GM19193 (cell line): ENCODE results near the gene MYPN.

Experiments
- POLR2A ChIP-seq: IDR thresholded peaks from 4 replicates; pipeline ENCODE4 v1.6.1; 2011; ENCODE audit not compliant: insufficient read depth, insufficient read length; ENCODE audit errors: extremely low read depth

The MYPN gene

DNA sequence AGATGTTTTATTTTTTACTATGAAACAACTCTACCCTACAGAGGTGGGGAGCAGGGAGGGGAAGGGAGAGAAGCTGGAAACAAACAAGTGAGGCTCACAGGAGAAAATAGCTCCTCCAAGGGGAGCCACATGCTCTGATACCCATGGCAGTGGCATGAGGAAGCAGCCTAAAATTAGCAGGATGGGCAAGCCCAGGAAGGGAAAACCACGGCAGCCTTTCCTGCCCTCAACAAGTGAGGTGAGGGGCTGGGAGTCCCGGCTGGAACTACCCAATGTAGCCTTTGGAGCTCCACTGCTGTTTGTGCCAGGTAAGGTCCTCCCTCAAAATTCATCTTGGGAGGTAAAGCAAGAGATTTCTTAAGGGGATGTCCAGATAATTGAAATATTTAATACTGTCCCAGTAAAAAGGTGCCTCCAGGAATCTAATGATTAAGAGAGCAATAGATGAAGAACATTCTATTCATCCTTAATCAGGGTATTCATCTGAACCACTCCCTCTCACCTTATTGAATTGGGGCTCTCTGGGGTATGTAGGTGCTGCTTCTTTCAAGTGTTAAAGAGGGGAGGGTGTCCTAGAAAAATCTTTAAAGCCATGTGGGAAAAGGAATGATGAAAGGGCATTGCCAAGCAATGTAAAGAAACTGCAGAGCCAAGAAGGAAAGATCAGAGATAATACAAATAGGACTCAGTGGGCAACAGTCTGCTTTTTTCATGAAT, 21.4 kb upstream of the MYPN start:
- TF ChIP-seq POLR2A = no peak

DNA sequence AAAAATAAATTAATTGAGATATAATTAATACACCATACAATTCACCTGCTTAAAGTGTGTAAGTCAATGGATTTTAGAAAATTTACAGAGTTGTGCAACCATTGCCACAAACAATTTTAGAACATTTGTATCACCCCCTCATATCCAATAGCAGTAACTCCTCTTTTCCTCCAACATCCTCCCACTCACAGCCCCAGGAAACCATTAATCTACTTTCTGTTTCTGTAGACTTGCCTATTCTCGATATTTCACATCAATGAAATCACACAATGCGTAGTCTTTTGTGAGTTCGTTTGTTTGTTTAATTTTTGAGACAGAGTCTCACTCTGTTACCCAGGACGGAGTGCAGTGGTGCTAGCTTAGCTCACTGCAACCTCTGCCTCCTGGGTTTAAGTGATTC, 20.5 kb upstream of the MYPN start:
- TF ChIP-seq POLR2A = no peak

DNA sequence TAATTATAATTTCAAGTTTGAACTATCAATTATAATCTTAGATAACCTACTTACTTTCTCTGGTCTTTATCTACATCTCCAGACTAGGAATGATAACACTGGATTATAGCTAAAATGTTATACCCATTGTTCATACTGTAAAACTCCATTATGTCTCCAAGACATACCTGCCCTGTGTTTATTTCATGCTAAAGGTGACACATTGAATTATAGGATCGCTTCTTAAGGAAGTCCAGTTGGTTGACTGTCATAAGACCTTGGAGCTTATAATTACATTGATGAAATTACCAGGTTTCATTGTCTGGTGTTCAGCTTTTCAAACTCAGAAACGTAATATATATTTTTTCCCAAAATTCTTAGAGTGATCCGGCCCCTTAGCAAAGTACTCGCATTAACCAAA, 18.7 kb upstream of the MYPN start:
- TF ChIP-seq POLR2A = no peak

DNA sequence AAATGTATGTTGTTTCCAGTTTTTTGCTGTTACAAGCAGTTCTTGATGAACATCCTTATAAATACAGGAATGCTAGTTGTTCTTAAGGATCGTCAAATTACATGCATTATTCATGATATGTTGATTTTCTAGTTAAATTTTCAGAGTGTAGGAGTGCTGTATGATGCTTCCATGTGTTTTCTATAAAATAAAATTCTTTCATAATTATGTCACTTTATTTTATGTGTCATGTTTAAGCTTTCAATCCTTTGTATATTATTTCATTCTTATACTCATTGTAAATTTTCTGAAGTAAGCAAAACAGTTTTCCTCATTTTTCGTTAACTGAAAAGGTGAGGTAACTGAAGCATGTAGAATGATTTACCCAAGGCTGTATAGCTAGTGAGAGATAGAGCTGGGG, 16.8 kb upstream of the MYPN start:
- TF ChIP-seq POLR2A = no peak

DNA sequence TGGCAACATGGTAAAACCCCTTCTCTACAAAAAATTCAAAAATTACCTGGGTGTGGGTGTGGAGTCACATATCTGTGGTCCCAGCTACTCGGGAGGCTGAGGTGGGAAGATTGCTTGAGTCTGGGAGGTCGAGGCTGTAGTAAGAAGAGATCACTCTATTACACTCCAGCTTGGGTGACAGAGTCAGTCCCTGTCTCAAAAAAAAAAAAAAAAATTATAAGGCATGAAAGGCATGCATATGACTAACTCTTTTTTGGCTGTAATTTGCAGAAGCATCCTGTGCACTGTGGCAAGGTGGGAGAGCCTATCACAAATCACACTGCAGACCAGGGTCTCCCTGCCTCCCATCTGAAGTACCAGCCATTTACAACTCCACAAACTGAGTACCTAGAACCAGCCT, 14.1 kb upstream of the MYPN start:
- TF ChIP-seq POLR2A = no peak

DNA sequence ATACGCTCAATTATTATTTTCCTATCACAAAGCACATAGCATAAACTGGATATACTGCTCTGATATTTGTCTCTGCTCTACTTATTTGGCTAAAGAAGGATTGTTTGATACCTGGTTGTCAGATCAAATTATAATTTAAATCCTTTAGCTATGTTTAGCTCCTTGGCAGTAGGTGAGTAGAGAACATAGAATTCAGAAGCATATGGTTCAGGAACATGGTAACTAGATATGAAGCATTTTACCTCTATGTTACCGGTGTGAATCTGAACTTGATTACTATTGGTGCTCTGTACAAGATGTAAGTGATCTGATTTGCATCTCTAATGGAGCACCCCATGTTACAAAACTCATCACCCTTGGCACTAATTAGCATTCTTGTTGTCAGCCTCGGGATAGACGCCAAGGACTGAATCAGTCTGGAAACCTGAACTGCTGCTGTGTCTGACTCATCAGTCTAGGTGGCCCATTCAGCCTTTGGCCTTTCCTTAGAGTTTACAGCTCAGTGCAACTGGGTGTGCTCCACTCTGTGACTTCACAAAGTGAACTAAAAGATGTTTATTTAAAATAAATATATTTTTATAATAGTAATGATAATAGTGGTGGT, 12.3 kb upstream of the MYPN start:
- TF ChIP-seq POLR2A = no peak

DNA sequence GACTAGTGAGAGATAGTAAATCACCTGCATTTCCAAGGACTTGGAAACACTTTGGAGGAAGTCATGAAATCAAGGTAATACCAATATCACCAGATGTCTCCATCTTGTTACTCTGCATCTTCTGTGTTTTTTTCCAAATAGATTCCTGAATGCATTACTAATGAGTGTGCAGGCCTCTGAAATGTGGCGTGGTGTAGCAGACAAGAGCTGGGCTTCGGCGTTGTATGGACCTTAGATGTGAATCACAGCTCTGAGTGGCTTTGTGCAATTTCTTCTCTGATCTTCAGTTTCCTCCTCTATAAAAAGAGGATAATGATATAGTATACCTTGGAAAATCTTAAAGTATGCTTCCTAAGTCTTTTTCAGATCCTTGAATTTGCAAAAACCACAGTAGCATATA, 9.6 kb upstream of the MYPN start:
- TF ChIP-seq POLR2A = no peak

DNA sequence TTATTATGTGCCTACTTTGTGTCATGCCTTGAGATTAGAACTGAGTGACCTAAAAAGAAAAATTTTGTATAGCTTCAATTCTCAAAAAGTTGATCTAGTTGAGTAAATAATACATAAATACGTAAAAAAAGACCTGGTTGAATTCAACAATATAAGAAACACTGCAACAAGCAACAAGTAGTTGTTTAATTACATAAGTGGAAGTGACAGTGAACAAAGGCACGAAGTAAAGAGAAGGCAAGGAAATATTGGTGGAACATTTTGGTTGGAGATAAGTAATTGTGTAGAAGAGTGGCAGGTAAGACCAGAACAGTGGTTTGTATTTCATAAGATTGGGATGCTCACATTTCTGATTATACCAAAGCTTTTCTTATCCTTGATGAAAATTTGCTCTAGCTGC, 8.2 kb upstream of the MYPN start:
- TF ChIP-seq POLR2A = no peak

DNA sequence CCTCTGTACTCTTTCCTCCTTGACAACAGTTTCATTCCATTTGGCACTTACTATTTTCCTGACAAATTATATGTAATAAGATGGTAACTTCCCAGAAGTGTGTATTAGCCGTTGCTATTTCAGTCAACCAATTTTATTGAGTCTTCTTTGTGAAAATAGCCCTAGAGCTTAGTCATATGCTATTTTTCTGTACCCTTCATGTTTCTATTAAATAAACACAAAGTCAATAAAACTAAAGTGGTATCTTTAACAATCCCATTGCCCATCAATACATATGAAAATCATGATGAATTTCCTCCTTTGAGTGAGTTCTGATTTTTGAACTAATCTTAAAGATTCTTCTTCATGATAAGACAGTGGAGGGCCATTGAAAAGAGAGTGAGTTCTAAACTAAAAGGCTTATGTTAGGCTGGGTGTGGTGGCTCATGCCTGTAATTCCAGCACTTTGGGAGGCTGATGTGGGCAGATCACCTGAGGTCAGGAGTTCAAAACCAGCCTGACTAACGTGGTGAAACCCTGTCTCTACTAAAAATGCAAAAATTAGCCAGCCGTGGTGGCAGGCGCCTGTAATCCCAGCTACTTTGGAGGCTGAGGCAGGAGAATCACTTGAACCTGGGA, 5.9 kb upstream of the MYPN start:
- no peak for TF ChIP-seq POLR2A

DNA sequence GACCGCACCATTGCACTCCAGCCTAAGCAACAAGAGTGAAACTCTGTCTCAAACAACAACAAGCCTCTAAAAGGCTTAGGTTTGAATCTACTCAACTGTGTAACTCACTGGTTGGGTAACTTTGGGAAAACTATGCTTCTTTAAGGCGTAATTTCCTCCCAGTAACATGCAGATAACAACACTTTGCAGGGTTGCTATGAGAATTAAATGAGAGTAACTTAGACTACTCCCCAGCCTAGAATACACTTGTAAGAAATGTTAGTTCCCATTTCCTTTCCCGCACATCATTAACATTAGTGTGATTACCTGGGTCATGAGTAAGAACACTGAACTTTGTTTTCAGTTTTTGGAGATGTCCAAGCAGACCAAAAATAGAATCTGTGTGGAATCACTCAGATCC, 5.4 kb upstream of the MYPN start:
- no peak for TF ChIP-seq POLR2A

DNA sequence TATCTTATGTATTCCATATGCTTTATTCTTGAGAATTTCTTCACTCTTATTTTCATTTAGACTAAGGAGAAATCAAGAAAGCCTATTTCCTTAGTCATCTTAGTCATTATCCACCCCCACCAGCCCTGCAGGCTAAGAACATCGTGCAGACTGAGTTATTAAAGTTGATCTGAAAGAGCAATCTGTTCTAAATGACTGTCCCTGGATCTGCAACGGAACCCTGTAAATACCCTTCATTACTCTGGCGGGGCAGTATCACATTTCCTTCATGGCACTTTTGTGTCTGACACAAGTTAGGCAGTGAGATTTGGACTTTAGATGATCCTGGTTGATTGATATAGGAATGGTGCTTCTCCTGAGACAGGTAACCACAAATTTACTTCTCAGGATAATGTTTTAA, 3.5 kb upstream of the MYPN start:
- no peak for TF ChIP-seq POLR2A

DNA sequence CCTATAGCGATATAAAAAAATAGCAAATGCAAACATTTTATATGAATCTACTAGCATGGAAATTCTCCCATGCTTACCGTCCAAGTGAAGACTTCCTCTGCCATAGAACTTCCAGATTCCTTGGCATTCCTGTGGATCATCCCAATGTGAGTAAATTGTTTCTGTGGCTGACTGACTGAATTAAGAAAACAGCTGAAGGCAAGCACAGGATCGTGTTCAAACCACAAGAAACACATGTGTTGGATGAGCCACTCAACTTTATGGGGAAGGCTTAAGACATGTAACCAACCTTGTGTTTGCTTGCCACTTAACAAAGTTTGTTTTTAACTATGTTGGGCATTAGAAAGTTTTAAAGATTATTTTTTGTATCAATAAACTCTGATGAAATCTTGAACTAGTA, 2.6 kb upstream of the MYPN start:
- no peak for TF ChIP-seq POLR2A

DNA sequence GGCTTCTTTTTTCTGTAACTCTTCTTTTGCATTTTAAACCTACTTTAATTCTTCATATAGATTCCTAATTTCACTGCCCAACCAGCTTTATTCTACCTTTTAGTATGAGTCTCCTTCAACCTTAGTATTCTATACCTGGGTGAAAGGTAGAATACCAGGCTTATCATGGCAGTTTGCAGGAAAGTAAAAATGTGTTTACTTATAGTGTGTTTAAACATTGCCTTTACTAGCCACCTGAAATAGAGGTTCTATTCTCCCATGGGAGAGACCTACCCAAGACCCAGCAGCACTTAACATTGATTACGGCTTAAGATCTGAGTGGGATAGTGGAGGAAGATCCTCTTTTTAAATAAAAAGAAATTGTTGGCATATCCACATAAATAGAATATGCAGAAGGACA, 1.6 kb upstream of the MYPN start:
- no peak for TF ChIP-seq POLR2A

DNA sequence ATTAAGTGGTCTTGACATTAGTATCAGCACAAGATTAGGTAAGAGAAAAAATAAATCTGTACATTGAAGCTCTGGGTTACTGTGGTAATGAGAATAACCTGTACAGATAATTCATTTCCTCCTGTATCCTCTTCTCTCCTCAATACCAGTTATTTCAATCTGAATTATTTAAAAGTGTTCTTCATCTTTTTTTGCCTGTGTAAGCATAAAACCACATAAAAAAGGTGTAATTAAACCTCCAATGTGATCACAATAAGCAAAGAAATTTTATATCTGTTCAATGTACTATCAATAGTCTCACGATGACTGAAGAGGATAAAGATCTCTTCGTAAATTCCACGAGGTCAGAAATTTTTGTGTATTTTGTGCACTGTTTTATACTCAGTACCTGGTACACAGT, 1.2 kb upstream of the MYPN start:
- TF ChIP-seq POLR2A = no peak

DNA sequence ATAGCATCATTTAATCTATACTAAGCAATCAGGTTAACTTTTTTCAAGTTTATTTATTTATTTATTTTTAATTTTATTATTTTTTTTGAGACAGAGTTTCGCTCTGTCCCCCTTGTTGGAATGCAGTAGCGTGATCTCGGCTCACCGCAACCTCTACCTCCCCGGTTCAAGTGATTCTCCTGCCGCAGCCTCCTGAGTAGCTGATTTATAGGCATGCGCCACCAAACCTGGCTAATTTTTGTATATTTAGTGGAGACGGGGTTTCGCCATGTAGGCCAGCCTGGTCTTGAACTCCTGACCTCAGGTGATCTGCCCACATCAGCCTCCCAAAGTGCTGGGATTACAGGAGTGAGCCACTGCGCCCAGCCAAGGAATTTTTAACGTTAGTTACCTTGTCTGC, 635 bp upstream of the MYPN start:
- no peak for TF ChIP-seq POLR2A

DNA sequence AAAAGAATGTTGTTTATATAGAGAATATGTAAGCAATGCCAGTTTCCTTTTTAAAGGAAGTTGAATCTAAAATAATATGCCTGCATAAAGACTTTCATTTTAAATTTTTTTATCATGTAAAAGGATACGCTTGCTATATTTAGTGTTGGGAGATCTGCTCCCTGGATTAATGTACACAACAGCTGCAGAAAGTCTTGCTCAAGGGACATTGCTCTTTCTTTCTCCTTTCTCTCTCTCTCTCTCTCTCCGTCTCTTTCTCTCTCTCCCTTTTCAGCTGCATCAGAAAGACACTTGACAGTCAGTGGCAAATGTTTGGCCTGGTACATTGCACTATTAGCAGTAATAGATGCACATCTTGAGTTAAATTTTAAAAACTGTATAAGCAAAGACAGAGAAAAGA, 739 bp downstream of the MYPN start:
- no peak for TF ChIP-seq POLR2A

DNA sequence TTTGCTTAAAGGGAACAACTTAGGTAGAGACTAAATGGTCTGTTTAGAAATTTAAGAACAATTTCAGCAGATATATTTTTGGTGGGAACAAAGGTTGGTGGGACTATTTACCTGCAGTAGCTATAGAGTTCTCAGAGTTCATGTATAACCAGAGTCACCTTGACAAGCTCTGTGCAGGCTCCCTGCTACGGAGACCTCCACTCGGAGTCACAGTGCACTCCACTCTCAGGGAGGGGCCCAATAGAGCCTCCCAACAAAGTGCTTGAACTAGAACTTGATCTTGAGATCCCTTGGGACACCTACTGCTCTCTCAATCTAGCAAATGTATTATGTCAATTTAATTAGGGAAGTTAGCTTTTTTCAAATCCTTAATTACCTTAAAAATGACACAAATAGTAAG, 2.3 kb downstream of the MYPN start:
- TF ChIP-seq POLR2A = no peak

DNA sequence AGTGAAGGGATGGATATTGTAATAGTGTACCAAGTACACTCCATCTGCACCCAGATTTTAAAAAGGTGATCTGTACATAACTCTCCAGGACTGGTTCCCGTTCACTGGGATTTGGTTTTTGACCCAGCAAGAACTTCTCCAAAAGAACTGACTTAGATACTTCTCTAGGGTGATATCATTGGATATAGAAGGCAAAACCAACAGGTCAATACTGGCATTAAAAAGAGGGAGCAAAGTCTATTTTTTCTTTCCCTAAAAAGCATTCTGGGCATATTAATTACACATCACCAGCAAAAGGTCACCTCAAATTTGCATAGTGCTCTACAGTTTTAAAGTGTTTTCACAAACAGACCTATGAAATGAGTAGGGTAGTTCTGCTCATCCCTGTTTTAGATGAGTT, 3.5 kb downstream of the MYPN start:
- no peak for TF ChIP-seq POLR2A

DNA sequence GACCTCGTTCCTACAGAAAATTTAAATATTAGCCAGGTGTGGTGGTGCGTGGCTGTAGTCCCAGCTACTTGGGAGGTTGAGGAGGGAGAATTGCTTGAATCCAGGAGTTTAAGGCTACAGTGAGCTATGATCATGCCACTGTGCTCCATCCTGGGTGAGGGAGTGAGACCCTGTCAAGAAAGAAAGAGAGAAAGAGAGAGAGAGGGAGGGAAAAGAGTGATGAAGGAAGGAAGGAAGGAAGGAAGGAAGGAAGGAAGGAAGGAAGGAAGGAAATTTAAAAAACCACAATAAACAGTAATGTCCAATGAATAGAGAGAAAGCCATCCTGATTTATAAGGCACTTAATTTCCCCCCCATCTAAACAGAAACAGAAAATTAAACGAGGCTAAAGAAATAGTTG, 9.4 kb downstream of the MYPN start:
- TF ChIP-seq POLR2A = no peak
